T-helper 17 cell (primary cell): ENCODE data around the gene SMIM20. TPM values are rescaled to one million over a fixed set of nuclear protein-coding genes. Genes with fewer than 3 reads are reported as not detected.
"Not testable (repeated sequence)": the region's sequence is repeated elsewhere in the genome, so short reads cannot be mapped to it uniquely, and the experiment has no call there.

Experiments used
- ATAC-seq: fragments of 150-1000 bp; cut with Tn5 transposase; 2 replicates; pipeline ENCODE4 v1.10.0; 2021; ENCODE audit warnings: mild to moderate bottlenecking, moderate library complexity
- DNase-seq, 3 donors: peaks; one replicate each; pipeline versions ENCODE4 v3.0.0 to v3.0.0-alpha.2; 2020 to 2021
- H3K9me3 ChIP-seq: one replicate; pipeline ENCODE4 v1.7.0; 2013; ENCODE audit warnings: low read length, mild to moderate bottlenecking; ENCODE audit not compliant: control insufficient read depth, poor library complexity, severe bottlenecking
- H3K27ac Mint-ChIP-seq: one replicate; pipeline ENCODE4 v1.8.0; 2022; ENCODE audit warnings: mild to moderate bottlenecking, moderate library complexity, mixed read lengths
- H3K27me3 Mint-ChIP-seq: one replicate; pipeline ENCODE4 v1.8.0; 2022; ENCODE audit warnings: mixed read lengths
- H3K36me3 Mint-ChIP-seq: one replicate; pipeline ENCODE4 v1.8.0; 2022; ENCODE audit warnings: low read depth, mixed read lengths
- H3K4me1 Mint-ChIP-seq: one replicate; pipeline ENCODE4 v1.8.0; 2022; ENCODE audit warnings: mild to moderate bottlenecking, mixed read lengths
- H3K4me3 Mint-ChIP-seq: one replicate; pipeline ENCODE4 v1.8.0; 2022; ENCODE audit warnings: mild to moderate bottlenecking, moderate library complexity, mixed read lengths
- total RNA-seq, 4 donors: library from RNA in 2 of 4; stranded (reverse) in 2 of 4; gene quantifications; one replicate each; pipeline ENCODE4 v1.2.3 and lab custom pipeline; 2022 to 2026

The SMIM20 gene
- total RNA-seq (10 to 100 TPM; 11.0 to 12.5 TPM), total RNA-seq (lab: John Stamatoyannopoulos, UW) (9.8 to 14.5 reads per million in 2 donors)

- peak; percentile 93 for ATAC-seq
- peak within 1 kb of the TSS; percentile 95 for H3K4me3 Mint-ChIP-seq
These were observed at the start of gene SMIM20 for GRCh38 chr4:25913851-25914669. Gene SMIM20 (plus strand): TSS chr4:25914220. CDS start chr4:25914314, 94 bp downstream.

DNA sequence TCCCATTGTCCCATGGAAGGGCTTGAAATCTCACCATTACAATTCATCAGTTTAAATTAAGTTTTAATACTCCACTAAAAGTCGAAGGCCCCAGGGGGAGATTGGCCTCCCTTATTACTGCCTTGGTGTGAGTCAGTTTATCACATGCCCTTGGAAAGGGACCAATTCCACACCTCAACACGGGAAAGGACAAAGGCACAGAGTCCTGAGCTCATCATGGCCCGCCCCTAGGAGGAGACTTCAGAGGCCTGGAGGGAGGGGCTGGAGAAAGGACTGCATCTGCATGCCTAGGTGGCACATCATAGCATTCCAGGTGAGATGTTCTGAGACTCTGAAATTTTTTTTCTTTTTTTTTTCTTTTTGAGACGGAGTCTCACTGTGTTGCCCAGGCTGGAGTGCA, 48.4 kb upstream of the SMIM20 start:
- Mint-ChIP-seq H3K27ac (no peak overlapping the region), H3K4me3 (no peak overlapping the region), H3K27me3 (no peaks in the 10 kb centered on the region), H3K4me1 (peaks cover 23% of the 10 kb centered on the region), H3K36me3 (peaks cover 7% of the 10 kb centered on the region)
- no peaks in the 10 kb centered on the region for H3K9me3 ChIP-seq
- ATAC-seq = no peak
- DNase-seq = no peak

More at GRCh38 chr4:25913851-25914669, at the start of gene SMIM20:
- DNase-seq = peak; percentile 81 to 90 (median 83)
- H3K36me3 Mint-ChIP-seq = no peaks in the 10 kb centered on the region
- H3K27ac Mint-ChIP-seq = peak within 1 kb of the TSS; percentile 96
- H3K9me3 ChIP-seq = no peaks in the 10 kb centered on the region
- no peaks in the 10 kb centered on the region for H3K27me3 Mint-ChIP-seq
- peaks cover 15% of the 10 kb centered on the region for H3K4me1 Mint-ChIP-seq

GRCh38 chr4:25866401-25866800, 47.6 kb upstream of the SMIM20 start:
- not testable (repeated sequence) for H3K9me3 ChIP-seq, H3K27ac Mint-ChIP-seq, H3K36me3 Mint-ChIP-seq, H3K4me3 Mint-ChIP-seq, ATAC-seq, DNase-seq, H3K27me3 Mint-ChIP-seq
- H3K4me1 Mint-ChIP-seq = peaks cover 16% of the 10 kb centered on the region

DNA sequence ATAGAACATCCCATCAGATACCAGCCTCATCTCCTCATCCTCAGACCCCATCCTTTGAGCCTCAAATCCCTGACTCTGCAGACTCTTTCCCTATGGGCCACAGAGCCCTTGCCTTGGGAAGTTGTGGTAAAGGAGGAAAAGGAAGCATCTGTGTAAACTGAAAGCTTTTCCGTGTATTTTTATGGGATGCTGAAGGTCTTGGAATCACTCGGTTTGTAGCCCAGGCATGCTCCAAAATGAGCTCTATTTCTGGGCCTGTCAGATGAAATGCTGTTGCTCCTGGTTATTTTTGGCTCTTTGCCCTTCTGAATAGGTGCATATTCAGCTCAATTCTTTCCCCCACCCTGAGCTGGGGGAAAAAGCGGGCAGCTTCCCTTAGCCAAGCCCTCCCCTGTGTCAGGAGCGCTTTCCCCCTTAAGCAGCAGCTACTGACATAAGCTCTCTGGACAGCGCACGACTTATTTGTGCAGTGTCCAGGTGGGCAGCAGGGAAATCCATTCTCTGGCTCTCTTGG, 46.2 kb upstream of the SMIM20 start:
- no peak for ATAC-seq
- Mint-ChIP-seq H3K27me3 (no peaks in the 10 kb centered on the region), H3K4me1 (peaks cover 13% of the 10 kb centered on the region), H3K27ac (no peak overlapping the region), H3K4me3 (no peak overlapping the region), H3K36me3 (peaks cover 2% of the 10 kb centered on the region)
- DNase-seq = no peak
- no peaks in the 10 kb centered on the region for H3K9me3 ChIP-seq

DNA sequence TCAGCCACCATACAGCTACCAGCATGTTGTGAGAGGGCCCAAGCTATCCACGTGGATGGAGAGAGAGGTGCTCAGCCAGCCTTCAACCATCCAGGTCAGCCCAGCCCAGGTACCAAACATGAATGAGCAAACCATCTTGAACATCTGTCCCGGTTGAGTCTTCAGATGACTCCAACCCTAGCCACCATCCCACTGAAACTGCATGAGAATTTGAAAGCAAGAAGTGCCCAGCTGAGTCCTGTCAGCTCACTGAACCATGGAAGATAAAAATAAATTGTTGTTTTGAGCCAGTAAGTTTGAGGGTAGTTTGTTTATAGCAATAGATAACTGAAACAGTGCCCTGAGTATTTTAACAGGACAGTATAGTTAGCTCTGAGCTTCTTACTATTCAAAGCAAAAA, 43.9 kb upstream of the SMIM20 start:
- H3K9me3 ChIP-seq = no peaks in the 10 kb centered on the region
- no peak for ATAC-seq

DNA sequence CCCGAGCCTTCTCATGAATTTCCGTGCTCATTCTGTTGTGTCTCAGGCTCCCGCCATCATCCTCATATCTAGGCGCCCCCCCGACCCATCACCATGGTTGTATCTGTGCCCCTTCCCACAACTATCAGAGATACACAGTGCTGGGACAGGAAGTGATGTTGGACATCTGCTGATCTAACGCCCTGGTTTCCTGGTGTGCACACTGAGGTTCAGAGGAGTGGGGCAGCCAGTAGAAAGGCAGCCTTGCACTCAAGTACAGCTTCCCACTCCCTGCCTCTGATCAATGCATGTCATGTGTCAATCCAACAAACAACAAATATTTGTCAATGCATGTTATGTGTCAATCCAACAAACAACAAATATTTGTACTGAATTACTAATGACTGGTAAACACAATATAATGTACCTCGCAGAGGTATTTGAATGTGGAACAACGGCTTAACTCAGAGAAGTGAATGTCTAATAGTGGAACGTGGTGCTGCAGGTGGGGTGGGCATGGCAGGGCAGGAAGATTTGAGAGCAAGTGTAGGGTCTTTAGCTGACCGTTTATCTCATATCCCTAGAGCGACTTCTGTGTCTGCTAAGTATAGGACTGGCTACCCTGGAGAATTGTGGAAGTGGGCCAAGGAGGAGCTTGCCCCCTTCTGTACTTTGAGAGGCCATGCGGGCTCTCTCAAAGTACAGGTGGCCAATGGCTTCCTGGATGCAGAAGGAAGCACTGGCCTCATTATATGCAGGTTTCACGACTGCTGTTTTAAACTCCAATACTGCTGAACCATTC, 41.0 kb upstream of the SMIM20 start:
- peaks cover 11% of the 10 kb centered on the region for H3K4me1 Mint-ChIP-seq
- ATAC-seq (no peak), DNase-seq (no peak)
- H3K9me3 ChIP-seq = no peaks in the 10 kb centered on the region
- H3K4me3 Mint-ChIP-seq = no peak overlapping the region
- no peak overlapping the region for H3K27ac Mint-ChIP-seq
- H3K27me3 Mint-ChIP-seq = no peaks in the 10 kb centered on the region
- peaks cover 2% of the 10 kb centered on the region for H3K36me3 Mint-ChIP-seq

More for the DNA sequence above, 43.9 kb upstream of the SMIM20 start:
- Mint-ChIP-seq H3K4me1 (peaks cover 18% of the 10 kb centered on the region), H3K27ac (no peak overlapping the region), H3K4me3 (no peak overlapping the region), H3K27me3 (no peaks in the 10 kb centered on the region), H3K36me3 (peaks cover 4% of the 10 kb centered on the region)
- DNase-seq = no peak

- ATAC-seq = no peak
- H3K4me3 Mint-ChIP-seq = no peak overlapping the region
- H3K27ac Mint-ChIP-seq = peak overlapping the region; percentile 9
- no peaks in the 10 kb centered on the region for H3K9me3 ChIP-seq
- no peaks in the 10 kb centered on the region for H3K27me3 Mint-ChIP-seq
- H3K4me1 Mint-ChIP-seq = peaks cover 11% of the 10 kb centered on the region
- DNase-seq = no peak
- peaks cover 2% of the 10 kb centered on the region for H3K36me3 Mint-ChIP-seq
These were observed 40.3 kb upstream of the SMIM20 start for GRCh38 chr4:25873632-25874129.

GRCh38 chr4:25874655-25875054, 39.4 kb upstream of the SMIM20 start:
- peaks cover 2% of the 10 kb centered on the region for H3K36me3 Mint-ChIP-seq
- H3K27me3 Mint-ChIP-seq = no peaks in the 10 kb centered on the region
- ATAC-seq = no peak

DNA sequence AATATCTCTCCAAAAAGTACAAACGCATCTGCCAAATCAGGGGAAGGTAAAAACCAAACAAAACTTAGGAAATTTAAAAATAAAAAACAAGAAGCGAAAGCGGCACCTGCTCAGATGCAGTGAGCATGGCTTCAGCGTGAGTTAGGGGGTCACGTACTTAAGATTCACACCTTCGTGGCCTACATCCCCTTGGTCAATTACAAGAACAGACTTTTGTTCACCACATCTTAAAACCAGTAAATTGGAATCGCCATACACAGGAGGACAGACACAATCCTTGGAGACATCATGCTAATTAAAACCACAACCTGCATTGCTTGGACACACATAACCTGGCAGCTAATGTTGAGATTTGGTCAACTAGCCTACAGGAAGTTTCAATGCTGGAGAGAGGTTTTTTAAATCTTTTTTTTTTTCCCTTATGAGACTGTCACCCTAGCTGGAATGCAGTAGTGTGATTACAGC, 38.7 kb upstream of the SMIM20 start:
- no peaks in the 10 kb centered on the region for H3K9me3 ChIP-seq
- peak; percentile 46 for ATAC-seq
- DNase-seq = no peak
- Mint-ChIP-seq H3K4me1 (peaks cover 7% of the 10 kb centered on the region), H3K27ac (no peak overlapping the region), H3K4me3 (no peak overlapping the region), H3K36me3 (peaks cover 2% of the 10 kb centered on the region), H3K27me3 (no peaks in the 10 kb centered on the region)

More at GRCh38 chr4:25874655-25875054, 39.4 kb upstream of the SMIM20 start:
- no peak overlapping the region for H3K4me3 Mint-ChIP-seq
- no peaks in the 10 kb centered on the region for H3K9me3 ChIP-seq
- H3K27ac Mint-ChIP-seq = peak overlapping the region; percentile 9
- DNase-seq = no peak
- peaks cover 9% of the 10 kb centered on the region for H3K4me1 Mint-ChIP-seq

DNA sequence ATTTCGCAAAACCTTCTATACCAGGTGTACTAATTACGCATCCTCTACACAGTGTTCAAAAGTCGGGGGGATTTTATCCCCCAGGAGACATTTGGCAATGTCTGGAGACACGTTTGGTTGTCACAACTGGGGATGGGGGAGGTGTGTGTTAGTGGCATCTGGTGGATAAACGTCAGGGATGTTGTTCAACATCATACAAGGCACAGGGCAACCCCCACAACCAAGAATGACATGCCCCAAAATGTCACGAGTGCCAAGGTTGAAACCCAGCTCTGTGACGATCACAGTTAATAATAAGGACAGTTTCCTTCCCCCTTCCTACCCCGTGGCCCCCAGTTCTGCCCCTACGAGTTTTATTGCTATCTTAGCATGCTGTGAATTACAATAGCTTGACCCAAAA, 35.3 kb upstream of the SMIM20 start:
- H3K9me3 ChIP-seq = no peaks in the 10 kb centered on the region
- Mint-ChIP-seq H3K27me3 (peaks cover 6% of the 10 kb centered on the region), H3K4me3 (no peak overlapping the region), H3K36me3 (peaks cover 2% of the 10 kb centered on the region), H3K27ac (no peak overlapping the region), H3K4me1 (peaks cover 2% of the 10 kb centered on the region)
- peak; percentile 74 for ATAC-seq
- DNase-seq = no peak

- peaks cover 2% of the 10 kb centered on the region for H3K36me3 Mint-ChIP-seq
- H3K9me3 ChIP-seq = no peaks in the 10 kb centered on the region
- H3K27ac Mint-ChIP-seq = no peak overlapping the region
- no peak for DNase-seq
- no peak for ATAC-seq
- H3K27me3 Mint-ChIP-seq = peaks cover 6% of the 10 kb centered on the region
- H3K4me3 Mint-ChIP-seq = no peak overlapping the region
- peaks cover 2% of the 10 kb centered on the region for H3K4me1 Mint-ChIP-seq
These were observed 34.9 kb upstream of the SMIM20 start for GRCh38 chr4:25879091-25879584.

DNA sequence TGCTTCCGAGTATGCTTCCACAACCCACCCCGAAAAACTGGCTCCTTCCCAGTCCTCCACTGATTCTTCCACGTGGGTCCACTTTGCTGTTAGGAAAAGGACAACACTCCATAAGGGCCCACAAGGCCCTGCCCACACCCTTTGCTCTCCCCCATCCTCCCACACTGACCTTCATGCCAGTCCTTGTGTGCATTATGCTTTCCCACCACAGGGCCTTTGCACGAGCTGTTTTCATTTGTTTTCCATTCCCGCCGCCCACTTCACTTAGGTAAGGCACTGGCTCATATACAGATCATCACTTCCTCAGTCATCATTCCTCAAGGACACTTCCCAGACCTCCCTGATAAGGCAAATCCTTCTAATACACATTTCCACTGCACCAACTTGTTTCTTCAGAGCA, 34.4 kb upstream of the SMIM20 start:
- peaks cover 2% of the 10 kb centered on the region for H3K36me3 Mint-ChIP-seq
- peaks cover 6% of the 10 kb centered on the region for H3K27me3 Mint-ChIP-seq
- ATAC-seq = no peak
- H3K27ac Mint-ChIP-seq = no peak overlapping the region
- no peak for DNase-seq
- no peak overlapping the region for H3K4me3 Mint-ChIP-seq
- peaks cover 2% of the 10 kb centered on the region for H3K4me1 Mint-ChIP-seq
- H3K9me3 ChIP-seq = no peaks in the 10 kb centered on the region
